IPS-18c (cell line): ENCODE measurements around the gene ANAPC2.
A peak's percentile ranks its signal among the peaks of the same experiment; 100 is the strongest.

Experiments
- H3K4me3 ChIP-seq: 2 replicates; pipeline ENCODE4 v1.7.0; 2013; ENCODE audit warnings: low read depth, mild to moderate bottlenecking, low read length, moderate library complexity; ENCODE audit not compliant: insufficient read depth
- H3K9me3 ChIP-seq: one replicate; pipeline ENCODE4 v1.6.1; 2013; ENCODE audit warnings: mild to moderate bottlenecking, low read length, moderate library complexity; ENCODE audit not compliant: control insufficient read depth, insufficient read depth

Gene ANAPC2

GRCh38 chr9:137201205-137201868, 13.0 kb upstream of the ANAPC2 start:
- H3K9me3 ChIP-seq: no peaks in the 10 kb centered on the region
- peak overlapping the region; percentile 84 for H3K4me3 ChIP-seq

- H3K4me3 ChIP-seq: peak within 1 kb of the TSS; percentile 84
- no peaks in the 10 kb centered on the region for H3K9me3 ChIP-seq
Measured at GRCh38 chr9:137200311-137201204, 12.2 kb upstream of the ANAPC2 start, which contains the start of gene TPRN. TSS of gene TPRN (minus strand) at chr9:137200741. CDS start at chr9:137200711, 30 bp downstream.

GRCh38 chr9:137199411-137200121, 11.2 kb upstream of the ANAPC2 start:
- Histone ChIP-seq H3K9me3 (no peaks in the 10 kb centered on the region), H3K4me3 (peak overlapping the region; percentile 40)

- Histone ChIP-seq H3K4me3 (no peak overlapping the region; the same call in 1 of the 2 replicates), H3K9me3 (no peaks in the 10 kb centered on the region)
Measured at GRCh38 chr9:137198902-137199283, 10.5 kb upstream of the ANAPC2 start.

- H3K4me3 ChIP-seq: no peak overlapping the region; the same call in 1 of the 2 replicates
Measured at GRCh38 chr9:137198051-137198901, 9.9 kb upstream of the ANAPC2 start.

GRCh38 chr9:137195525-137196220, 7.3 kb upstream of the ANAPC2 start:
- Histone ChIP-seq H3K9me3 (no peaks in the 10 kb centered on the region), H3K4me3 (no peak overlapping the region)

More at GRCh38 chr9:137198051-137198901, 9.9 kb upstream of the ANAPC2 start:
- no peaks in the 10 kb centered on the region for H3K9me3 ChIP-seq

GRCh38 chr9:137194909-137195308, 6.5 kb upstream of the ANAPC2 start:
- no peak overlapping the region for H3K4me3 ChIP-seq
- no peaks in the 10 kb centered on the region for H3K9me3 ChIP-seq

- Histone ChIP-seq H3K9me3 (peaks cover under 1% of the 10 kb centered on the region), H3K4me3 (no peak overlapping the region; the same call in 1 of the 2 replicates)
Measured at GRCh38 chr9:137194388-137194787, 6.0 kb upstream of the ANAPC2 start.

- Histone ChIP-seq H3K9me3 (peaks cover 2% of the 10 kb centered on the region), H3K4me3 (no peak overlapping the region)
Measured at GRCh38 chr9:137193771-137194170, 5.4 kb upstream of the ANAPC2 start.

- peaks cover 2% of the 10 kb centered on the region for H3K9me3 ChIP-seq
- no peak overlapping the region for H3K4me3 ChIP-seq
Measured at GRCh38 chr9:137192859-137193258, 4.5 kb upstream of the ANAPC2 start.

GRCh38 chr9:137192448-137192780, 4.1 kb upstream of the ANAPC2 start:
- H3K4me3 ChIP-seq: no peak overlapping the region
- peaks cover 2% of the 10 kb centered on the region for H3K9me3 ChIP-seq

- H3K4me3 ChIP-seq: no peak overlapping the region
- peaks cover 2% of the 10 kb centered on the region for H3K9me3 ChIP-seq
Measured at GRCh38 chr9:137191691-137192447, 3.5 kb upstream of the ANAPC2 start.

- H3K4me3 ChIP-seq: no peak overlapping the region
- H3K9me3 ChIP-seq: peaks cover 2% of the 10 kb centered on the region
Measured at GRCh38 chr9:137191245-137191644, 2.9 kb upstream of the ANAPC2 start.

- Histone ChIP-seq H3K9me3 (peaks cover 2% of the 10 kb centered on the region), H3K4me3 (no peak overlapping the region)
Measured at GRCh38 chr9:137190315-137190856, 2.0 kb upstream of the ANAPC2 start.
